Inflammatory macrophage treated with lipopolysaccharide for 1 hour (primary cell): ENCODE data around the gene TTI1.

Experiments
- DNase-seq, 2 donors: peaks; one replicate each; pipeline ENCODE4 v3.0.0-alpha.2; 2020 to 2022

TTI1 gene

GRCh38 chr20:37934634-37935375 is 98.5 kb downstream of the TTI1 start:
- no peak for DNase-seq

DNA sequence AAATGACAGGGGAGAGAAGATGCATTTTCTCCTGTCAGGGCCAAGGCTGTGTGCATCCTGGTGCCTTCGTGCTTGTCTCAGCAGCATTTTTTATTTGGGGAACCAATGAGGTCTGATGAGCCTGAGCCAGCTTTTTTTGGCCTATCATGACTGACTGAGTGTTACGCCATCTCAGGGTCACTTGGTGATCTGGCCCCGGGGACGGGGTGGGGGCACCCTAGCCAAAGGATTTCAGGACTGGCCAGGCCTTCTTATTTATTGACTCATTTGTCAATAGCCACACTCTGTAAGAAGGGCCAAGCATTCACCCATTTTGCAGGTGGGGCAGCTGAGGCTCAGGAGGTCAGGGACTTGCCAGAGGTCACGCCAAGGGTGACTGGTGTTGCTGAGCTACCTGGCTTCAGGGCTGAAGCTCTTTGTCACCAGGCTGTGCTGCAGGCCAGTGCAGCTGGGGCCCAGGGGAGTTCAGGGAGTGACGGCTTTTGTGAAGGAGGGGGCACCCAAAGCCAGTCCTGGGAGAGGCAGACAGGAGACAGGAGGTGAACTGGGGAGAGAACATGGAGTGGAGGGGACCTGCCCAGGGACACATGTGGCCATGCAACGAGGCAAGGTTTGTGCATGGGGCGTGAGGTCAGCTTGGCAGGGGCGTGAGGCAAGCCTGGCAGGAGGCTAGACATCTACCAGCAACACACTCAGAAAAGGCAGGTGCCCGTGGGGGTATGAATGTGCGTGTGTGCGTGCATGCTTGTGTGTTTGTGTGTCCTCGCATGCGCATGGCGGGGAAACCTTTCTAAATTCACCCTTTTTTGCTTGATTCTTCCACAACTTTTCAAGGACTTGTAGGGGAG is 99.2 kb downstream of the TTI1 start:
- DNase-seq: no peak
